ENCODE results near the gene FAF1. TPM values are rescaled to one million over a fixed set of nuclear protein-coding genes. Genes with fewer than 3 reads are reported as not detected.

The FAF1 gene
- total and polyA plus RNA-seq, 9 of the 15 experiments (the other 6 are each of a cell fraction or from before 2014, with no cell fraction given) = 48.7 to 225 (median 118) TPM

GRCh38 chr1:50978144-50978851 is 18.2 kb upstream of the FAF1 start (continued):
- TF ChIP-seq, protein P1, sequence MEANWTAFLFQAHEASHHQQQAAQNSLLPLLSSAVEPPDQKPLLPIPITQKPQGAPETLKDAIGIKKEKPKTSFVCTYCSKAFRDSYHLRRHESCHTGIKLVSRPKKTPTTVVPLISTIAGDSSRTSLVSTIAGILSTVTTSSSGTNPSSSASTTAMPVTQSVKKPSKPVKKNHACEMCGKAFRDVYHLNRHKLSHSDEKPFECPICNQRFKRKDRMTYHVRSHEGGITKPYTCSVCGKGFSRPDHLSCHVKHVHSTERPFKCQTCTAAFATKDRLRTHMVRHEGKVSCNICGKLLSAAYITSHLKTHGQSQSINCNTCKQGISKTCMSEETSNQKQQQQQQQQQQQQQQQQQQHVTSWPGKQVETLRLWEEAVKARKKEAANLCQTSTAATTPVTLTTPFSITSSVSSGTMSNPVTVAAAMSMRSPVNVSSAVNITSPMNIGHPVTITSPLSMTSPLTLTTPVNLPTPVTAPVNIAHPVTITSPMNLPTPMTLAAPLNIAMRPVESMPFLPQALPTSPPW (CRISPR knock-in tag; IDR thresholded peaks at IDR 0.05) = peak; percentile 89
- TF ChIP-seq ZBTB17 (CRISPR knock-in tag; IDR thresholded peaks at IDR 0.05) (no peak; the same call in none of the 2 replicates), MAFK (IDR thresholded peaks at IDR 0.05; ENCODE audit: low read length) (no peak), PHF8 (IDR thresholded peaks at IDR 0.05; ENCODE audit: borderline replicate concordance, low read length) (peak; percentile 88; the same call in 1 of the 2 replicates), CHD4 (IDR thresholded peaks at IDR 0.05; ENCODE audit: insufficient read depth, insufficient replicate concordance, low read depth, low read length, poor library complexity, severe bottlenecking) (no peak), KLF13 (tag; IDR thresholded peaks at IDR 0.05; ENCODE audit: borderline replicate concordance, low read depth) (peak; percentile 47; the same call in 1 of the 2 replicates), POLR2G (IDR thresholded peaks at IDR 0.05; ENCODE audit: low read depth, low read length) (peak; percentile 85), CXXC5 (CRISPR knock-in tag; IDR thresholded peaks at IDR 0.05) (peak; percentile 77), ZNF217 (CRISPR knock-in tag; IDR thresholded peaks at IDR 0.05) (no peak), E2F6 (IDR thresholded peaks at IDR 0.05; ENCODE audit: borderline replicate concordance in 1 of 2, extremely low read depth in 1 of 2, insufficient read depth in 1 of 2, insufficient read length in 1 of 2, low read depth in 1 of 2, low read length in 1 of 2, poor library complexity in 1 of 2, severe bottlenecking in 1 of 2) (peak in 1 of 2 experiments; percentile 47), GTF2F1 (IDR thresholded peaks at IDR 0.05; ENCODE audit: low read depth, low read length) (no peak), TAF1 (IDR thresholded peaks at IDR 0.05; ENCODE audit: control insufficient read depth, extremely low read depth, insufficient read depth, low read length, severe bottlenecking) (peak; percentile 30), ZMIZ1 (IDR thresholded peaks at IDR 0.05; ENCODE audit: low read depth in 2 of 2, low read length in 2 of 2) (0 out of 4 replicates have a peak, but pooled peaks of 1 of the 2 experiments have one; percentile 36)
- TF ChIP-seq, protein P2, sequence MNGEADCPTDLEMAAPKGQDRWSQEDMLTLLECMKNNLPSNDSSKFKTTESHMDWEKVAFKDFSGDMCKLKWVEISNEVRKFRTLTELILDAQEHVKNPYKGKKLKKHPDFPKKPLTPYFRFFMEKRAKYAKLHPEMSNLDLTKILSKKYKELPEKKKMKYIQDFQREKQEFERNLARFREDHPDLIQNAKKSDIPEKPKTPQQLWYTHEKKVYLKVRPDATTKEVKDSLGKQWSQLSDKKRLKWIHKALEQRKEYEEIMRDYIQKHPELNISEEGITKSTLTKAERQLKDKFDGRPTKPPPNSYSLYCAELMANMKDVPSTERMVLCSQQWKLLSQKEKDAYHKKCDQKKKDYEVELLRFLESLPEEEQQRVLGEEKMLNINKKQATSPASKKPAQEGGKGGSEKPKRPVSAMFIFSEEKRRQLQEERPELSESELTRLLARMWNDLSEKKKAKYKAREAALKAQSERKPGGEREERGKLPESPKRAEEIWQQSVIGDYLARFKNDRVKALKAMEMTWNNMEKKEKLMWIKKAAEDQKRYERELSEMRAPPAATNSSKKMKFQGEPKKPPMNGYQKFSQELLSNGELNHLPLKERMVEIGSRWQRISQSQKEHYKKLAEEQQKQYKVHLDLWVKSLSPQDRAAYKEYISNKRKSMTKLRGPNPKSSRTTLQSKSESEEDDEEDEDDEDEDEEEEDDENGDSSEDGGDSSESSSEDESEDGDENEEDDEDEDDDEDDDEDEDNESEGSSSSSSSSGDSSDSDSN (IDR thresholded peaks at IDR 0.05; ENCODE audit: borderline replicate concordance in 1 of 2, low read depth in 2 of 2, low read length in 2 of 2) = peak; percentile 40 to 77; a peak in 2 of 4 replicates

All from K562 (cell line).